Liver (tissue), 9 donors: Measurements from ENCODE around the gene TPPP3. TPM values are rescaled to one million over a fixed set of nuclear protein-coding genes. Genes with fewer than 3 reads are reported as not detected.
A peak's percentile ranks its signal among the peaks of the same experiment; 100 is the strongest.

Source experiments
- DNase-seq: peaks from one replicate; pipeline ENCODE4 v3.0.0-alpha.2; 2017; ENCODE audit warnings: low spot score
- H3K27ac ChIP-seq, 2 donors: one replicate each; pipeline ENCODE4 v1.7.0; 2013; ENCODE audit warnings: inconsistent platforms in 2 of 2, low read length in 2 of 2, control low read depth in 1 of 2, low read depth in 1 of 2, mild to moderate bottlenecking in 1 of 2
- H3K27me3 ChIP-seq, 4 donors: one replicate each; pipeline versions ENCODE4 v1.6.1 to v1.7.0; 2013; ENCODE audit warnings: low read length in 3 of 4, inconsistent platforms in 1 of 4, mild to moderate bottlenecking in 1 of 4, moderate library complexity in 1 of 4; ENCODE audit not compliant: control insufficient read depth in 4 of 4, insufficient read depth in 4 of 4
- H3K36me3 ChIP-seq, 4 donors: one replicate each; pipeline versions ENCODE4 v1.6.1 to v1.7.0; 2013; ENCODE audit warnings: low read length in 3 of 4, mild to moderate bottlenecking in 3 of 4, low read depth in 1 of 4, moderate library complexity in 1 of 4; ENCODE audit not compliant: control insufficient read depth in 4 of 4, insufficient read depth in 3 of 4
- H3K4me1 ChIP-seq, 4 donors: one replicate each; pipeline versions ENCODE4 v1.6.1 to v1.7.0; 2013; ENCODE audit warnings: low read length in 3 of 4, mild to moderate bottlenecking in 3 of 4, moderate library complexity in 1 of 4; ENCODE audit not compliant: control insufficient read depth in 4 of 4, insufficient read depth in 4 of 4
- H3K4me3 ChIP-seq, 3 donors: one replicate each; pipeline versions ENCODE4 v1.6.1 to v1.7.0; 2013; ENCODE audit warnings: low read length in 3 of 3, control low read depth in 1 of 3, low read depth in 1 of 3, mild to moderate bottlenecking in 1 of 3
- H3K9ac ChIP-seq, 2 donors: one replicate each; pipeline ENCODE4 v1.7.0; 2013; ENCODE audit warnings: low read length in 2 of 2, mild to moderate bottlenecking in 2 of 2, moderate library complexity in 2 of 2, control low read depth in 1 of 2, low read depth in 1 of 2
- H3K9me3 ChIP-seq, 4 donors: one replicate each; pipeline versions ENCODE4 v1.6.1 to v1.7.0; 2013; ENCODE audit warnings: low read length in 3 of 4; ENCODE audit not compliant: control insufficient read depth in 4 of 4
- EGR1 ChIP-seq, 2 donors: IDR thresholded peaks; 2 replicates each; pipeline ENCODE4 v1.6.1; 2016 to 2018; ENCODE audit warnings: antibody characterized with exemption in 2 of 2, low read depth in 2 of 2
- FOXA2 ChIP-seq: IDR thresholded peaks from 2 replicates; pipeline ENCODE4 v1.6.1; 2016; ENCODE audit warnings: antibody characterized with exemption
- HNF4A ChIP-seq, 2 donors: conservative IDR thresholded peaks; 2 replicates each; pipeline ENCODE4 v1.6.1; 2016; ENCODE audit warnings: antibody characterized with exemption in 2 of 2, mild to moderate bottlenecking in 2 of 2
- JUND ChIP-seq, 2 donors: IDR thresholded peaks; 2 replicates each; pipeline ENCODE4 v1.6.1; 2016; ENCODE audit warnings: antibody characterized with exemption in 2 of 2
- RAD21 ChIP-seq, 2 donors: IDR thresholded peaks; 2 replicates each; pipeline ENCODE4 v1.6.1; 2016; ENCODE audit warnings: antibody characterized with exemption in 2 of 2, mild to moderate bottlenecking in 2 of 2
- TAF1 ChIP-seq: conservative IDR thresholded peaks from 2 replicates; pipeline ENCODE4 v1.6.1; 2016; ENCODE audit warnings: antibody characterized with exemption, mild to moderate bottlenecking
- WGBS: extraction: QIAGEN DNeasy Blood & Tissue Kit; methylation state at CpG from one replicate; pipeline ENCODE4 v1.1.7; 2013; 5-methylcytosine and 5-hydroxymethylcytosine counted together
- polyA plus RNA-seq, 2 donors: library from polyadenylated mRNA; stranded (reverse) in 1 of 2; unstranded in 1 of 2; fragments of 200-250 nt in 1 of 2; fragments of >200 nt in 1 of 2; fragmentation: Nextera tagmentation in 1 of 2; extraction: Ambion mirVana in 1 of 2; gene quantifications; one replicate each; pipeline versions ENCODE4 v1.2.1 to v1.2.3, GENCODE V29; 2013 to 2015
- total RNA-seq, 2 donors: library from RNA; depleted of rRNA; stranded (reverse); fragments of >200 nt; gene quantifications; one replicate each; pipeline ENCODE4 v1.2.3, GENCODE V29; 2014
- TF ChIP-seq, protein P1 (sequence below): IDR thresholded peaks from 2 replicates; pipeline ENCODE4 v1.6.1; 2016; ENCODE audit warnings: antibody characterized with exemption, mild to moderate bottlenecking
- TF ChIP-seq, protein P2 (sequence below): IDR thresholded peaks from 2 replicates; pipeline ENCODE4 v1.6.1; 2016; ENCODE audit warnings: antibody characterized with exemption
- TF ChIP-seq, protein P3 (sequence below): IDR thresholded peaks from 2 replicates; pipeline ENCODE4 v1.6.1; 2016; ENCODE audit warnings: antibody characterized with exemption
- TF ChIP-seq, protein P4 (sequence below): fragments of 150-350 bp; IDR thresholded peaks from 2 replicates; pipeline ENCODE4 v1.5.1; 2017; ENCODE audit warnings: improper control_type of control experiment, low read depth, low read length; ENCODE audit not compliant: missing input control
- donor health status: healthy.
- donor health status: healthy.
- donor health status: healthy.
- donor health status: healthy.
- donor health status: healthy.

Gene TPPP3
- total and polyA plus RNA-seq, 4 donors: 0.28 to 0.84 (median 0.55) TPM

DNA sequence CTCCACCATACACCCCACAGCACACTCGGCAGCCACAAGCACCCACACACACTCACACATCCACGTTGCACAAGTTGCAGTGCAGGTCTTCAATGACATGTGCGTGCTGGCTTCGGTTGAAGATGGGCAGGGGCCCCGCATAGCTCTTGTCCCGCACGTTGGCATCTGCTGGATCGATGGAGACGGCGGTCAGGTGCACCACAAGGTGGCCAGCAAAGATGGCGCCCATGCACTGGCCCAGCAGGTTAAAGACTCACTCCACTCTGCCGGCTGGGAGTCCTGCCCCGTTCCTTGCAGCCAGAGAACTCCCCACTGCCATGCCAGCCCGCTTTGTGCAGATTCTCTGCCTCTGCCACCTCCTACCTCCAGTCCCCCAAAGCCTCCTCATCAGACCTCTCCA is 7.6 kb upstream of the TPPP3 start:
- no peaks in the 10 kb centered on the region for H3K9me3 ChIP-seq
- no peaks in the 10 kb centered on the region for H3K36me3 ChIP-seq
- no peak overlapping the region for H3K4me3 ChIP-seq
- no peak for DNase-seq
- H3K4me1 ChIP-seq: peaks cover 0 to 6% (median 1%) of the 10 kb centered on the region in 4 donors
- peaks cover 0 to 3% (median 0%) of the 10 kb centered on the region in 4 donors for H3K27me3 ChIP-seq
- TF ChIP-seq, protein P1, sequence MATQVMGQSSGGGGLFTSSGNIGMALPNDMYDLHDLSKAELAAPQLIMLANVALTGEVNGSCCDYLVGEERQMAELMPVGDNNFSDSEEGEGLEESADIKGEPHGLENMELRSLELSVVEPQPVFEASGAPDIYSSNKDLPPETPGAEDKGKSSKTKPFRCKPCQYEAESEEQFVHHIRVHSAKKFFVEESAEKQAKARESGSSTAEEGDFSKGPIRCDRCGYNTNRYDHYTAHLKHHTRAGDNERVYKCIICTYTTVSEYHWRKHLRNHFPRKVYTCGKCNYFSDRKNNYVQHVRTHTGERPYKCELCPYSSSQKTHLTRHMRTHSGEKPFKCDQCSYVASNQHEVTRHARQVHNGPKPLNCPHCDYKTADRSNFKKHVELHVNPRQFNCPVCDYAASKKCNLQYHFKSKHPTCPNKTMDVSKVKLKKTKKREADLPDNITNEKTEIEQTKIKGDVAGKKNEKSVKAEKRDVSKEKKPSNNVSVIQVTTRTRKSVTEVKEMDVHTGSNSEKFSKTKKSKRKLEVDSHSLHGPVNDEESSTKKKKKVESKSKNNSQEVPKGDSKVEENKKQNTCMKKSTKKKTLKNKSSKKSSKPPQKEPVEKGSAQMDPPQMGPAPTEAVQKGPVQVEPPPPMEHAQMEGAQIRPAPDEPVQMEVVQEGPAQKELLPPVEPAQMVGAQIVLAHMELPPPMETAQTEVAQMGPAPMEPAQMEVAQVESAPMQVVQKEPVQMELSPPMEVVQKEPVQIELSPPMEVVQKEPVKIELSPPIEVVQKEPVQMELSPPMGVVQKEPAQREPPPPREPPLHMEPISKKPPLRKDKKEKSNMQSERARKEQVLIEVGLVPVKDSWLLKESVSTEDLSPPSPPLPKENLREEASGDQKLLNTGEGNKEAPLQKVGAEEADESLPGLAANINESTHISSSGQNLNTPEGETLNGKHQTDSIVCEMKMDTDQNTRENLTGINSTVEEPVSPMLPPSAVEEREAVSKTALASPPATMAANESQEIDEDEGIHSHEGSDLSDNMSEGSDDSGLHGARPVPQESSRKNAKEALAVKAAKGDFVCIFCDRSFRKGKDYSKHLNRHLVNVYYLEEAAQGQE: no peak
- TF ChIP-seq, protein P2, sequence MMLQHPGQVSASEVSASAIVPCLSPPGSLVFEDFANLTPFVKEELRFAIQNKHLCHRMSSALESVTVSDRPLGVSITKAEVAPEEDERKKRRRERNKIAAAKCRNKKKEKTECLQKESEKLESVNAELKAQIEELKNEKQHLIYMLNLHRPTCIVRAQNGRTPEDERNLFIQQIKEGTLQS: no peak
- TF ChIP-seq, protein P3, sequence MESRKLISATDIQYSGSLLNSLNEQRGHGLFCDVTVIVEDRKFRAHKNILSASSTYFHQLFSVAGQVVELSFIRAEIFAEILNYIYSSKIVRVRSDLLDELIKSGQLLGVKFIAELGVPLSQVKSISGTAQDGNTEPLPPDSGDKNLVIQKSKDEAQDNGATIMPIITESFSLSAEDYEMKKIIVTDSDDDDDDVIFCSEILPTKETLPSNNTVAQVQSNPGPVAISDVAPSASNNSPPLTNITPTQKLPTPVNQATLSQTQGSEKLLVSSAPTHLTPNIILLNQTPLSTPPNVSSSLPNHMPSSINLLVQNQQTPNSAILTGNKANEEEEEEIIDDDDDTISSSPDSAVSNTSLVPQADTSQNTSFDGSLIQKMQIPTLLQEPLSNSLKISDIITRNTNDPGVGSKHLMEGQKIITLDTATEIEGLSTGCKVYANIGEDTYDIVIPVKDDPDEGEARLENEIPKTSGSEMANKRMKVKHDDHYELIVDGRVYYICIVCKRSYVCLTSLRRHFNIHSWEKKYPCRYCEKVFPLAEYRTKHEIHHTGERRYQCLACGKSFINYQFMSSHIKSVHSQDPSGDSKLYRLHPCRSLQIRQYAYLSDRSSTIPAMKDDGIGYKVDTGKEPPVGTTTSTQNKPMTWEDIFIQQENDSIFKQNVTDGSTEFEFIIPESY: no peak
- TF ChIP-seq TAF1 (no peak), EGR1 (IDR thresholded peaks at IDR 0.05; ENCODE audit: low read depth in 2 of 2) (no peak), JUND (IDR thresholded peaks at IDR 0.05) (no peak), FOXA2 (no peak)
- H3K27ac ChIP-seq: no peak overlapping the region
- WGBS: 96% methylated on average over 14 of the region's 14 CpGs
- H3K9ac ChIP-seq: no peak overlapping the region

DNA sequence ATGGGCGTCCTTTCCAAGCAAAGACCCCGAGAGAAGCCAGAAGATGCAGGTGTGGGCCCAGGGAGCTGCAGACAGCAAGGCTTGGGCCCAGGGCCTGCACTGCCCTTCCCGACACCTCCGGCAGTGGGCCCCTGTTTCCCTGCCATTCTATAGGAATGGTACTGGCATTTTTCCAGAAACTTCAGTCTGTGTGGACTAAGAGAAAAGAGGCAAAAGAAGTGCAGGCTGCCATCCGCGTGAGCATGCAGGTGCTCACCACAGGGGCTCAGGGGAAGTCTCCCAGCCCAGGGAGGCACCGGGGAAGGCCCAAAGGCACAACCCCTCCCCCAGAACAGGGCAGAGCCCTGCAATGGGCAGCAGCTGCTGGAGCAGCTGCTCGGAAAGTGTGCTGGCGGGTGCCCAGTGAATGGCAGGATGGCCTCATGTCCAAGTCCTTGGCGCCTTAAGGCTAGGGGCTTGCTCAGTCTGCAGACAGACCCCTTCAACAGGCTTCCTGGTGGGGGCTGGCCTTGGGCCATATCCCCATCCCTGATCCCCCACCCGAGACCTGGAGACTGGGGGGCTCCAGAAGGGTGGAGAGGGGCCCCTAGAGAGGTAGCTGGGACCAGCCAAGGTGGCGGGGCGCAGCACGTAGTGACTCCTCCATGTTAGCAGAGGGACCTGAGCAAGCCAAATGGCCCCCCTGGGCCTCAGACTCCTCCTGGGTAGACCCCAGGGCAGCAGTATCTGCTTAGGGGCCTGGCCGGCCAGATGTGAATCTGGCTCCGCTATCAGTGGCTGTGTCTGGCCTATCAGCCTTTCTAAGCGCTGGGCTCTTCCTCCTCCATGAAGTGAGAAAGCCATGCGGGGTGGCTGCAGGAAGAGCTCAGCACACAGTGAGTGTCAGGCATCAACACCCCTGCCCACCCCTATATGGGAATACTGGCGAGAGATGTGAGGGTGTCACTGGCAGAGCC is 6.7 kb upstream of the TPPP3 start:
- no peak for DNase-seq
- Histone ChIP-seq H3K4me3 (no peak overlapping the region), H3K4me1 (peaks cover 0 to 6% (median 1%) of the 10 kb centered on the region in 4 donors), H3K9me3 (no peaks in the 10 kb centered on the region), H3K27me3 (peaks cover 0 to 3% (median 1%) of the 10 kb centered on the region in 4 donors), H3K9ac (no peak overlapping the region), H3K27ac (no peak overlapping the region), H3K36me3 (no peaks in the 10 kb centered on the region)
- 80% methylated on average over 19 of the region's 19 CpGs for WGBS
- TF ChIP-seq HNF4A (conservative IDR thresholded peaks at IDR 0.05): no peak

DNA sequence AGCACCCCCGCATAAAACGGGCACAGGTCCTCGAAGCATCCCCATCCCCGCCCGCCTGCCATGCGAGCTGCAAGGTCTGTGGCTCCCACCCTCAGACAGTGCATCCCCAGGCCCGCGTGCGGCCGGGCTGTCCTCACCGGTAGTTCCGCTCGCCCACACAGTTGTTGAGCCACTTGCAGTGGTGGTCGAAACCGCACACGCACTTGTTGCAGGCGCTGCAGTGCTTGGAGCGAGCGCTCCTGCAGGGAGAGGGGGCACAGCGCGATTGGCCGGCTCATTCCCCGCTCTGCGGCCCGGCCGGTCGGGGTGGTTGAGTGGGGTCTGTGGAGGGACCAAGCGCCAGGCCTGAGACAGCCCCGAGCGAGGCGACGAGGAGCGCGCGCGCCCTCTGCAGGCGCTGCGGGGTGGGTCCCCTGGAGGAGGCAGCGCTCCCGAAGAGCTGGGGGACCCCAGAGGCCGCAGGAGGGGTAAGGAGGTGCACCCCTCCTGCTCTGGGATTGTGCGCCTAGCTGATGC is 6.0 kb upstream of the TPPP3 start:
- no peak overlapping the region for H3K9ac ChIP-seq
- no peak overlapping the region for H3K4me3 ChIP-seq
- H3K4me1 ChIP-seq: peaks cover 0 to 12% (median 5%) of the 10 kb centered on the region in 4 donors
- H3K9me3 ChIP-seq: no peaks in the 10 kb centered on the region
- no peaks in the 10 kb centered on the region for H3K36me3 ChIP-seq
- DNase-seq: peak; percentile 62
- WGBS: 29% methylated on average over 42 of the region's 42 CpGs
- peak; percentile 56 to 75 for TF ChIP-seq RAD21 (IDR thresholded peaks at IDR 0.05)
- TF ChIP-seq, protein P4, sequence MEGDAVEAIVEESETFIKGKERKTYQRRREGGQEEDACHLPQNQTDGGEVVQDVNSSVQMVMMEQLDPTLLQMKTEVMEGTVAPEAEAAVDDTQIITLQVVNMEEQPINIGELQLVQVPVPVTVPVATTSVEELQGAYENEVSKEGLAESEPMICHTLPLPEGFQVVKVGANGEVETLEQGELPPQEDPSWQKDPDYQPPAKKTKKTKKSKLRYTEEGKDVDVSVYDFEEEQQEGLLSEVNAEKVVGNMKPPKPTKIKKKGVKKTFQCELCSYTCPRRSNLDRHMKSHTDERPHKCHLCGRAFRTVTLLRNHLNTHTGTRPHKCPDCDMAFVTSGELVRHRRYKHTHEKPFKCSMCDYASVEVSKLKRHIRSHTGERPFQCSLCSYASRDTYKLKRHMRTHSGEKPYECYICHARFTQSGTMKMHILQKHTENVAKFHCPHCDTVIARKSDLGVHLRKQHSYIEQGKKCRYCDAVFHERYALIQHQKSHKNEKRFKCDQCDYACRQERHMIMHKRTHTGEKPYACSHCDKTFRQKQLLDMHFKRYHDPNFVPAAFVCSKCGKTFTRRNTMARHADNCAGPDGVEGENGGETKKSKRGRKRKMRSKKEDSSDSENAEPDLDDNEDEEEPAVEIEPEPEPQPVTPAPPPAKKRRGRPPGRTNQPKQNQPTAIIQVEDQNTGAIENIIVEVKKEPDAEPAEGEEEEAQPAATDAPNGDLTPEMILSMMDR: peak; percentile 46
- TF ChIP-seq, protein P3: no peak
- no peak overlapping the region for H3K27ac ChIP-seq
- H3K27me3 ChIP-seq: peaks cover 0 to 3% (median 1%) of the 10 kb centered on the region in 4 donors
